Measurements from ENCODE around the gene TAS1R3.

The TAS1R3 gene

DNA sequence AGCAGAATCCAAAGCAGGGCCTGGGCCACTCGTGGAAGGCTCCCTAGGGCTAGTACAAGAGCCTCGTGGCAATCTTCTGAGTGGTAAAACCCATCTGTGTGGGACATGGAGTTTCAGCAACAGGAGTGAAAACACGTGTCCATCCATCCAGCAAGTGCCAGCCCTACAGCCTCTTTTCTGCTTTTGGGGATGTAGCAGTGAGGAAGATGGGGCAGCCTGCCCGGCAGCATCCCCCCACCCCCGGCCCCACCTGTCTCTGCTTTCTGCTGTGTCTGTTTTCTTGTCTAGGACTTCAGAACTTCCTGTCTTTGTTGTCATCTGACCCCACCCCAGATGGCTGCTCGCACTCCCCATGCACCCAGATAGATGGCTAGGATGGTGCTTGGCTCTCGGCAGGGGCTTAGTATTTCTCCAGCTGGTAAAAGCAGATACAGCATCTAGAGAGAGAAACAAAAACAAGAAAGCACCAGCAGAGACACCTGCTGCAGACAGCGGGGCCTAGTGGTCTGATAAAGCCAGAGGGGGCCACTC is 4.9 kb upstream of the TAS1R3 start:
- H3K4me3 ChIP-seq (replicated peaks; ENCODE audit: low read depth, low read length): peak overlapping the region; percentile 89
- TF ChIP-seq, protein P1, sequence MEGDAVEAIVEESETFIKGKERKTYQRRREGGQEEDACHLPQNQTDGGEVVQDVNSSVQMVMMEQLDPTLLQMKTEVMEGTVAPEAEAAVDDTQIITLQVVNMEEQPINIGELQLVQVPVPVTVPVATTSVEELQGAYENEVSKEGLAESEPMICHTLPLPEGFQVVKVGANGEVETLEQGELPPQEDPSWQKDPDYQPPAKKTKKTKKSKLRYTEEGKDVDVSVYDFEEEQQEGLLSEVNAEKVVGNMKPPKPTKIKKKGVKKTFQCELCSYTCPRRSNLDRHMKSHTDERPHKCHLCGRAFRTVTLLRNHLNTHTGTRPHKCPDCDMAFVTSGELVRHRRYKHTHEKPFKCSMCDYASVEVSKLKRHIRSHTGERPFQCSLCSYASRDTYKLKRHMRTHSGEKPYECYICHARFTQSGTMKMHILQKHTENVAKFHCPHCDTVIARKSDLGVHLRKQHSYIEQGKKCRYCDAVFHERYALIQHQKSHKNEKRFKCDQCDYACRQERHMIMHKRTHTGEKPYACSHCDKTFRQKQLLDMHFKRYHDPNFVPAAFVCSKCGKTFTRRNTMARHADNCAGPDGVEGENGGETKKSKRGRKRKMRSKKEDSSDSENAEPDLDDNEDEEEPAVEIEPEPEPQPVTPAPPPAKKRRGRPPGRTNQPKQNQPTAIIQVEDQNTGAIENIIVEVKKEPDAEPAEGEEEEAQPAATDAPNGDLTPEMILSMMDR (IDR thresholded peaks at IDR 0.05; ENCODE audit: low read depth, low read length, missing control alignments): no peak
- no peak for DNase-seq (ENCODE audit: extremely low read depth, low read depth)

DNA sequence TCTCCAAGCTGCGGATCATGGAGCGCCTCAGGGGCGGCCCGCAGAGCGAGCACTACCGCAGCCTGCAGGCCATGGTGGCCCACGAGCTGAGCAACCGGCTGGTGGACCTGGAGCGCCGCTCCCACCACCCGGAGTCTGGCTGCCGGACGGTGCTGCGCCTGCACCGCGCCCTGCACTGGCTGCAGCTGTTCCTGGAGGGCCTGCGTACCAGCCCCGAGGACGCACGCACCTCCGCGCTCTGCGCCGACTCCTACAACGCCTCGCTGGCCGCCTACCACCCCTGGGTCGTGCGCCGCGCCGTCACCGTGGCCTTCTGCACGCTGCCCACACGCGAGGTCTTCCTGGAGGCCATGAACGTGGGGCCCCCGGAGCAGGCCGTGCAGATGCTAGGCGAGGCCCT is 3.8 kb upstream of the TAS1R3 start:
- TF ChIP-seq, protein P1 (IDR thresholded peaks at IDR 0.05; ENCODE audit: low read depth, low read length, missing control alignments): no peak

DNA sequence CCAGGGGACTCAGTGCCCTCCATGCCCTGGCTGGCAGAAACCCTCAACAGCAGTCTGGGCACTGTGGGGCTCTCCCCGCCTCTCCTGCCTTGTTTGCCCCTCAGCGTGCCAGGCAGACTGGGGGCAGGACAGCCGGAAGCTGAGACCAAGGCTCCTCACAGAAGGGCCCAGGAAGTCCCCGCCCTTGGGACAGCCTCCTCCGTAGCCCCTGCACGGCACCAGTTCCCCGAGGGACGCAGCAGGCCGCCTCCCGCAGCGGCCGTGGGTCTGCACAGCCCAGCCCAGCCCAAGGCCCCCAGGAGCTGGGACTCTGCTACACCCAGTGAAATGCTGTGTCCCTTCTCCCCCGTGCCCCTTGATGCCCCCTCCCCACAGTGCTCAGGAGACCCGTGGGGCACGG is 2.8 kb upstream of the TAS1R3 start:
- DNase-seq (ENCODE audit: extremely low read depth, low read depth): no peak
- no peak overlapping the region for H3K4me3 ChIP-seq (replicated peaks; ENCODE audit: low read depth, low read length)
- TF ChIP-seq, protein P1 (IDR thresholded peaks at IDR 0.05; ENCODE audit: low read depth, low read length, missing control alignments): no peak

More for the DNA sequence above, 3.8 kb upstream of the TAS1R3 start:
- DNase-seq (ENCODE audit: extremely low read depth, low read depth): no peak
- H3K4me3 ChIP-seq (replicated peaks; ENCODE audit: low read depth, low read length): no peak overlapping the region

DNA sequence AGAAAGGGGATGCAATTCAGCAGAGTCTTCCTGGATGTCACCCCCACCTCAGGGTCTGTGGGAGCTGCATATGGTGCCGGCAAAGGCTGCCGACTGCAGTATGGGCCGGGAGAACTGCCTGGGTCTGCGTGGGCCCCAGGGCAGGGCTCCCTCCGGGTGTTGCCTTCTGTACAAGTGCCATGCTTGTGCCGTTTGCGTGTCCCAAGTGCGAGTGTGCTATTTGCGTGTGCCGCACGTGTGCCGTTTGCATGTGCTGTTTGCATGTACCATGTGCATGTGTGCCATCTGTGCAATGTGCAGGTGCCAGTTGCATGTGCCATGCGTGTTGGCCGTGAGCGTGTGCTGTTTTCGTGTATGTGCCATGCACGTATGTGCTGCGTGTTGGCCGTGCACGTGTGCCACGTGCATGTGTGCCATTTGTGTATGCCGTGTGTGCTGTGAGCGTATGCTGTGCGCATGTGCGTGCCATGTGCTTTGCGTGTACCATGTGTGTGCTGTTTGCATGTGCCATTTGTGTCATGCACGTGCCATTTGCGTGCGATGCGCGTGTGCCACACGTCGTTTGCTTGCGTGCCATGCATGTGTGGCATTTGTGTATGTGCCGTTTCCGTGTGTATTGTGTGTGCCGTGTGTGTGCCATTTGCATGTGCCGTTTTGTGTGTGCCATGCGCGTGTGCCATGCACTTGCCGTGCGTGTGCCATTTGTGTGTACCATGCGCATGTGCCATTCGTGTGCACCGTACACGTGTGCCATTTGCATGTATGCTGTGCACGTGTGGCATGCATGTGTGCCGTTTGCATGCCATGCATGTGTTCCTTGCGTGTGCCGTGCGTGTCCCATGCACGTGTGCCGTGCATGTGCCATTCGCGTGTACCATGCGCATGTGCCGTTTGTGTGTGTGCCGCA is 1.5 kb upstream of the TAS1R3 start:
- TF ChIP-seq, protein P1 (IDR thresholded peaks at IDR 0.05; ENCODE audit: low read depth, low read length, missing control alignments): no peak
- H3K4me3 ChIP-seq (replicated peaks; ENCODE audit: low read depth, low read length): no peak overlapping the region
- DNase-seq (ENCODE audit: extremely low read depth, low read depth): no peak

DNA sequence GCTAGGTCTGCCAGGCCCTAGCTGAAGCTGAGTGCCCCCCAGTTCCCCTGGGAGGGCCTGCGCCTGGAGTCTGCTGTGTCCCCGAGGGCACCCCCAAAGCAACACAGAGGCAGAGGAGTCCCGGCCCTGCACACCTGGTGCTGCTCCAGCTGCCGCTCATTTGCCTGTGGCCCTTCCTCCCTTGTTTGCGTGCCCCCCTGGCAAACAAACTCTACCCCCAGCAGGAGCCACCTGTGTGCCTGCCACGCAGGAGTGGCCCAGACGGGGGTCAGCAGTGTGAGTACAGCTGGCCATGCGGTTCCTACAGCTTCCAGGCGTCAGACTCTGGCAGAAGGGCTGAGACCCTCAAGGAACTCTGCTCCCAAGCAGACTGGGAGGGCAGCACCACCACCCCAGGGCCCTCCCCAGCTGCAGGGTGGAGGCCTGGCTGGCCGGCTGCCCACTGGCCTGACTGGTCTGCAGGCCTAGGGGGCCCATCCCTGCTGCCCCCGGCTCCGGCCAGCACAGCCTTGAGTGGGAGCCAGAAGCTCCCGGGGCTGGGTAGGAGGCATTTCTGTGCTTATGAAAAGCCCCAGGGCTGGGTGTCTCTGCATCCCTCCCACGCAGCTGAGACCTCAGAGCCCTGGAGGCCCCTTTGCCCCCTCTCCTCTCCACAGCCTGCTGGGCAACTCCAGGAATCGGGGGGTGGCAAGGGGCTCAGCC is 563 bp upstream of the TAS1R3 start:
- TF ChIP-seq, protein P1 (IDR thresholded peaks at IDR 0.05; ENCODE audit: low read depth, low read length, missing control alignments): no peak
- DNase-seq (ENCODE audit: extremely low read depth, low read depth): no peak
- no peak overlapping the region for H3K4me3 ChIP-seq (replicated peaks; ENCODE audit: low read depth, low read length)

DNA sequence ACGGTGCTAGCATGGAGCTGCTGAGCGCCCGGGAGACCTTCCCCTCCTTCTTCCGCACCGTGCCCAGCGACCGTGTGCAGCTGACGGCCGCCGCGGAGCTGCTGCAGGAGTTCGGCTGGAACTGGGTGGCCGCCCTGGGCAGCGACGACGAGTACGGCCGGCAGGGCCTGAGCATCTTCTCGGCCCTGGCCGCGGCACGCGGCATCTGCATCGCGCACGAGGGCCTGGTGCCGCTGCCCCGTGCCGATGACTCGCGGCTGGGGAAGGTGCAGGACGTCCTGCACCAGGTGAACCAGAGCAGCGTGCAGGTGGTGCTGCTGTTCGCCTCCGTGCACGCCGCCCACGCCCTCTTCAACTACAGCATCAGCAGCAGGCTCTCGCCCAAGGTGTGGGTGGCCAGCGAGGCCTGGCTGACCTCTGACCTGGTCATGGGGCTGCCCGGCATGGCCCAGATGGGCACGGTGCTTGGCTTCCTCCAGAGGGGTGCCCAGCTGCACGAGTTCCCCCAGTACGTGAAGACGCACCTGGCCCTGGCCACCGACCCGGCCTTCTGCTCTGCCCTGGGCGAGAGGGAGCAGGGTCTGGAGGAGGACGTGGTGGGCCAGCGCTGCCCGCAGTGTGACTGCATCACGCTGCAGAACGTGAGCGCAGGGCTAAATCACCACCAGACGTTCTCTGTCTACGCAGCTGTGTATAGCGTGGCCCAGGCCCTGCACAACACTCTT is 1.1 kb downstream of the TAS1R3 start:
- no peak overlapping the region for H3K4me3 ChIP-seq (replicated peaks; ENCODE audit: low read depth, low read length)
- TF ChIP-seq, protein P1 (IDR thresholded peaks at IDR 0.05; ENCODE audit: low read depth, low read length, missing control alignments): no peak
- no peak for DNase-seq (ENCODE audit: extremely low read depth, low read depth)
